ENCODE measurements around the gene PES1.

- TF ChIP-seq CTCF (IDR thresholded peaks at IDR 0.05) (no peak), POLR2AphosphoS5 (IDR thresholded peaks at IDR 0.05) (no peak)
Observed at GRCh38 chr22:30637701-30638114, 46.0 kb upstream of the PES1 start.
